SK-N-SH treated with all-trans-retinoic acid at 6 μM for 48 hours (cell line): ENCODE results near the gene C3.
A peak's percentile ranks its signal among the peaks of the same experiment; 100 is the strongest.
"Not testable (repeated sequence)": the region's sequence is repeated elsewhere in the genome, so short reads cannot be mapped to it uniquely, and the experiment has no call there.

Experiments used
- ATAC-seq: fragments of 200-7000 bp; cut with Tn5 transposase; 3 replicates; pipeline ENCODE4 v1.9.1; 2020; ENCODE audit warnings: mild to moderate bottlenecking, moderate library complexity
- BACH2 ChIP-seq: fragments of 250-450 bp; sonication (Bioruptor Pico); IDR thresholded peaks from 2 replicates; pipeline ENCODE4 v1.9.0; 2021; ENCODE audit warnings: mild to moderate bottlenecking, borderline replicate concordance
- CREB5 ChIP-seq: fragments of 250-450 bp; sonication (Bioruptor Pico); IDR thresholded peaks from 2 replicates; pipeline ENCODE4 v1.5.1; 2020; ENCODE audit warnings: low read depth, mild to moderate bottlenecking, moderate library complexity
- CSDC2 ChIP-seq: fragments of 250-450 bp; sonication (Bioruptor Pico); IDR thresholded peaks from 2 replicates; pipeline ENCODE4 v1.5.0; 2020; ENCODE audit warnings: mild to moderate bottlenecking, moderate library complexity
- ESRRG ChIP-seq: fragments of 250-450 bp; sonication (Bioruptor Pico); IDR thresholded peaks from 2 replicates; pipeline ENCODE4 v1.6.1; 2021; ENCODE audit warnings: mild to moderate bottlenecking
- ISL1 ChIP-seq: fragments of 250-450 bp; sonication (Bioruptor Pico); IDR thresholded peaks from 2 replicates; pipeline ENCODE4 v2.1.2; 2022; ENCODE audit warnings: mild to moderate bottlenecking, moderate library complexity
- OSR1 ChIP-seq: fragments of 250-450 bp; sonication (Bioruptor Pico); IDR thresholded peaks from 2 replicates; pipeline ENCODE4 v1.8.0; 2022; ENCODE audit warnings: moderate library complexity, mild to moderate bottlenecking, inconsistent platforms
- PPARA ChIP-seq: fragments of 250-450 bp; sonication (Bioruptor Pico); IDR thresholded peaks from 2 replicates; pipeline ENCODE4 v1.5.0; 2020; ENCODE audit warnings: mild to moderate bottlenecking, borderline replicate concordance
- SNAI2 ChIP-seq: fragments of 250-450 bp; sonication (Bioruptor Pico); IDR thresholded peaks from 2 replicates; pipeline ENCODE4 v1.5.0; 2020; ENCODE audit warnings: mild to moderate bottlenecking, moderate library complexity
- TCF4 ChIP-seq: fragments of 250-450 bp; sonication (Bioruptor Pico); IDR thresholded peaks from 2 replicates; pipeline ENCODE4 v1.8.0; 2021; ENCODE audit warnings: mild to moderate bottlenecking, moderate library complexity, borderline replicate concordance
- TOX ChIP-seq: fragments of 250-450 bp; sonication (Bioruptor Pico); IDR thresholded peaks from 2 replicates; pipeline ENCODE4 v1.8.0; 2021; ENCODE audit warnings: mild to moderate bottlenecking, moderate library complexity, borderline replicate concordance
- ZFP3 ChIP-seq: fragments of 250-450 bp; sonication (Bioruptor Pico); IDR thresholded peaks from 2 replicates; pipeline ENCODE4 v1.5.0; 2020; ENCODE audit warnings: mild to moderate bottlenecking, moderate library complexity
- ZFP30 ChIP-seq: fragments of 450-650 bp; formaldehyde crosslinking; IDR thresholded peaks from 2 replicates; pipeline ENCODE4 v1.5.0; 2022; ENCODE audit warnings: mild to moderate bottlenecking, moderate library complexity
- ZNF70 ChIP-seq: fragments of 450-650 bp; formaldehyde crosslinking; IDR thresholded peaks from 2 replicates; pipeline ENCODE4 v1.5.0; 2020; ENCODE audit warnings: mild to moderate bottlenecking, moderate library complexity
- ZNF8 ChIP-seq: fragments of 450-650 bp; formaldehyde crosslinking; IDR thresholded peaks from 2 replicates; pipeline ENCODE4 v1.5.0; 2020; ENCODE audit warnings: mild to moderate bottlenecking, moderate library complexity
- TF ChIP-seq, protein P1 (sequence below): fragments of 250-450 bp; sonication (Bioruptor Pico); IDR thresholded peaks from 2 replicates; pipeline ENCODE4 v1.8.0; 2021; ENCODE audit warnings: low read depth, mild to moderate bottlenecking, moderate library complexity, borderline replicate concordance
- TF ChIP-seq, protein P2 (sequence below): fragments of 250-450 bp; sonication (Bioruptor Pico); IDR thresholded peaks from 2 replicates; pipeline ENCODE4 v1.8.0; 2020; ENCODE audit warnings: mild to moderate bottlenecking, moderate library complexity, borderline replicate concordance
- TF ChIP-seq, protein P3 (sequence below): fragments of 250-450 bp; sonication (Bioruptor Pico); IDR thresholded peaks from 2 replicates; pipeline ENCODE4 v1.5.1; 2021; ENCODE audit warnings: mild to moderate bottlenecking, moderate library complexity

The C3 gene

GRCh38 chr19:6664916-6665315 lies 55.5 kb downstream of the C3 start:
- no peak for ATAC-seq
- TF ChIP-seq SNAI2 (CRISPR knock-in tag) (no peak), OSR1 (CRISPR knock-in tag) (no peak), BACH2 (CRISPR knock-in tag) (no peak), TOX (CRISPR knock-in tag) (no peak), ZNF8 (CRISPR knock-in tag) (no peak), ESRRG (CRISPR knock-in tag) (no peak), CSDC2 (CRISPR knock-in tag) (no peak), ZNF70 (CRISPR knock-in tag) (no peak)

- ATAC-seq: no peak
Measured at GRCh38 chr19:6663236-6664201, 56.9 kb downstream of the C3 start.

DNA sequence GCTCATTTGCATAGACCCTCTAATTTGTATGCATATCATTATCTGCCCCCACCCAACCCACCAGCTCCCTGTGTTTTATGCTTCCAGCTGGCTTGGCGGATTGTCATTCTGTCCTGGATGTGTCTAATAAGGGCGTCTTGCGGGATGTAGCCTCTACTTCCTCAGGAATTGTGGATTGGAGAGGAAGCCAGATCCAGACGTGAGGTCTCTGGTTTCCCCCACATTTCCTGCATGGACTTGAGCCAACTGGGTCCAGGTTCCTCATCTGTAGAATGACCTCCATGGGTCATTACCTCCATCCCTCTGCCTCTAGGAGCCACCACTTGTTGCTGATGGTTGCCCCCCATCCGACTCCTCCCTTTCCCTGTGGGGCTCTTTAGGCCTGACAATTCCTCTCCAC lies 57.7 kb downstream of the C3 start:
- no peak for ATAC-seq
- TF ChIP-seq ZNF70 (CRISPR knock-in tag) (no peak), TCF4 (CRISPR knock-in tag) (no peak), CREB5 (CRISPR knock-in tag) (no peak), ZFP30 (CRISPR knock-in tag) (no peak), ISL1 (CRISPR knock-in tag) (no peak), ZNF8 (CRISPR knock-in tag) (no peak)

More at GRCh38 chr19:6663236-6664201, 56.9 kb downstream of the C3 start:
- TF ChIP-seq, protein P1, sequence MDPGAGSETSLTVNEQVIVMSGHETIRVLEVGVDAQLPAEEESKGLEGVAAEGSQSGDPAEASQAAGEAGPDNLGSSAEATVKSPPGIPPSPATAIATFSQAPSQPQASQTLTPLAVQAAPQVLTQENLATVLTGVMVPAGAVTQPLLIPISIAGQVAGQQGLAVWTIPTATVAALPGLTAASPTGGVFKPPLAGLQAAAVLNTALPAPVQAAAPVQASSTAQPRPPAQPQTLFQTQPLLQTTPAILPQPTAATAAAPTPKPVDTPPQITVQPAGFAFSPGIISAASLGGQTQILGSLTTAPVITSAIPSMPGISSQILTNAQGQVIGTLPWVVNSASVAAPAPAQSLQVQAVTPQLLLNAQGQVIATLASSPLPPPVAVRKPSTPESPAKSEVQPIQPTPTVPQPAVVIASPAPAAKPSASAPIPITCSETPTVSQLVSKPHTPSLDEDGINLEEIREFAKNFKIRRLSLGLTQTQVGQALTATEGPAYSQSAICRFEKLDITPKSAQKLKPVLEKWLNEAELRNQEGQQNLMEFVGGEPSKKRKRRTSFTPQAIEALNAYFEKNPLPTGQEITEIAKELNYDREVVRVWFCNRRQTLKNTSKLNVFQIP (CRISPR knock-in tag): no peak
- no peak for TF ChIP-seq OSR1 (CRISPR knock-in tag)
- TF ChIP-seq, protein P2, sequence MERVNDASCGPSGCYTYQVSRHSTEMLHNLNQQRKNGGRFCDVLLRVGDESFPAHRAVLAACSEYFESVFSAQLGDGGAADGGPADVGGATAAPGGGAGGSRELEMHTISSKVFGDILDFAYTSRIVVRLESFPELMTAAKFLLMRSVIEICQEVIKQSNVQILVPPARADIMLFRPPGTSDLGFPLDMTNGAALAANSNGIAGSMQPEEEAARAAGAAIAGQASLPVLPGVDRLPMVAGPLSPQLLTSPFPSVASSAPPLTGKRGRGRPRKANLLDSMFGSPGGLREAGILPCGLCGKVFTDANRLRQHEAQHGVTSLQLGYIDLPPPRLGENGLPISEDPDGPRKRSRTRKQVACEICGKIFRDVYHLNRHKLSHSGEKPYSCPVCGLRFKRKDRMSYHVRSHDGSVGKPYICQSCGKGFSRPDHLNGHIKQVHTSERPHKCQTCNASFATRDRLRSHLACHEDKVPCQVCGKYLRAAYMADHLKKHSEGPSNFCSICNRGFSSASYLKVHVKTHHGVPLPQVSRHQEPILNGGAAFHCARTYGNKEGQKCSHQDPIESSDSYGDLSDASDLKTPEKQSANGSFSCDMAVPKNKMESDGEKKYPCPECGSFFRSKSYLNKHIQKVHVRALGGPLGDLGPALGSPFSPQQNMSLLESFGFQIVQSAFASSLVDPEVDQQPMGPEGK (CRISPR knock-in tag): no peak
- TF ChIP-seq ZNF8 (CRISPR knock-in tag): no peak
- TF ChIP-seq ZFP3: no peak
- TF ChIP-seq PPARA: no peak

DNA sequence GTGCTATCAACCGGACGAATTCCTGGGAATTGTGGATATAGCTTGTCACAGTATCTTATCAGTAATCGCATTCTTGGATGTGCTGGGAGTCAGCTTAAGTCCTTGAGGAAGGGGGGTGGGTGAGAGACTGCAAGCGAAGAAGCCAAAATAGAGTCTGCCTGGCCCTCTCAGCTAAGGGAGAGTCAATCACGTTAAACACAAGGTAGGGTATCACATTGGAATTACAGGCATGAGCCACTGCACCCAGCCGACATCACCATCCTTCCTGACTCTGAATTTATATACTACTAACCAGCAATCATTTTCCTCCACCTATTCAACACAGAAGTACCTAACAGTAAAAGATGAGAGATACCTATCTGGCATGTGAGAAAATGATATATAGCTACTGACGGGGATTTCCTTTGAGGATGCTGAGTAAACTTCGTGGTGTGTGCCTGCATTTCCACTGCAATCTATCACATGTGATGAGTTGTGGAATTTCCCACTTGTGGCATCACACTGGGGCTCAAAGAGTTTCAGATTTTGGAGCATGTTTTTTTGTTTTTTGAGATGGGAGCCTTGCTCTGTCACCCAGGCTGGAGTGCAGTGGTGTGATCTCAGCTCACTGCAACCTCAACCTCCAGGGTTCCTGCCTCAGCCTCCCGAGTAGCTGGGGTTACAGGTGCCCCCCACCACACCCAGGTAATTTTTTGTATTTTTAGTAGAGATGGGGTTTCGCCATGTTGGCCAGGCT lies 58.8 kb downstream of the C3 start:
- ATAC-seq: not testable (repeated sequence)

- TF ChIP-seq, protein P3, sequence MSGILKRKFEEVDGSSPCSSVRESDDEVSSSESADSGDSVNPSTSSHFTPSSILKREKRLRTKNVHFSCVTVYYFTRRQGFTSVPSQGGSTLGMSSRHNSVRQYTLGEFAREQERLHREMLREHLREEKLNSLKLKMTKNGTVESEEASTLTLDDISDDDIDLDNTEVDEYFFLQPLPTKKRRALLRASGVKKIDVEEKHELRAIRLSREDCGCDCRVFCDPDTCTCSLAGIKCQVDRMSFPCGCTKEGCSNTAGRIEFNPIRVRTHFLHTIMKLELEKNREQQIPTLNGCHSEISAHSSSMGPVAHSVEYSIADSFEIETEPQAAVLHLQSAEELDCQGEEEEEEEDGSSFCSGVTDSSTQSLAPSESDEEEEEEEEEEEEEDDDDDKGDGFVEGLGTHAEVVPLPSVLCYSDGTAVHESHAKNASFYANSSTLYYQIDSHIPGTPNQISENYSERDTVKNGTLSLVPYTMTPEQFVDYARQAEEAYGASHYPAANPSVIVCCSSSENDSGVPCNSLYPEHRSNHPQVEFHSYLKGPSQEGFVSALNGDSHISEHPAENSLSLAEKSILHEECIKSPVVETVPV (CRISPR knock-in tag): no peak
- TF ChIP-seq, all 23 proteins: peak for 0
- ATAC-seq: peak; percentile 38
Measured at GRCh38 chr19:6660930-6661329, 59.5 kb downstream of the C3 start.

DNA sequence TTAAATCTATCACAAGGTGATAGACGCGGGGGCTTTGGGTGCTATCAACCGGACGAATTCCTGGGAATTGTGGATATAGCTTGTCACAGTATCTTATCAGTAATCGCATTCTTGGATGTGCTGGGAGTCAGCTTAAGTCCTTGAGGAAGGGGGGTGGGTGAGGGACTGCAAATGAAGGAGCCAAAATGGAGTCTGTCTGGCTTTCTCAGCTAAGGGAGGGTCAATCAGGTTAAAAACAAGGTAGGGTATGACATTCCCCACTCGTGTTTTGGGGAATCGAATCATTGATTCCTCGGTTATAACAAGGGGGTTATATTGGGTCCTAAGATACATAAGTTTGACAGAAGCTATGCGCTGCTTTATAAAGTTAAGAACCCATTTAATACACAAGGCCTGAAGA lies 64.1 kb downstream of the C3 start:
- not testable (repeated sequence) for ATAC-seq
